ENCODE measurements around the gene TMEM178B.
"Not testable (repeated sequence)": the region's sequence is repeated elsewhere in the genome, so short reads cannot be mapped to it uniquely, and the experiment has no call there.

Gene TMEM178B

DNA sequence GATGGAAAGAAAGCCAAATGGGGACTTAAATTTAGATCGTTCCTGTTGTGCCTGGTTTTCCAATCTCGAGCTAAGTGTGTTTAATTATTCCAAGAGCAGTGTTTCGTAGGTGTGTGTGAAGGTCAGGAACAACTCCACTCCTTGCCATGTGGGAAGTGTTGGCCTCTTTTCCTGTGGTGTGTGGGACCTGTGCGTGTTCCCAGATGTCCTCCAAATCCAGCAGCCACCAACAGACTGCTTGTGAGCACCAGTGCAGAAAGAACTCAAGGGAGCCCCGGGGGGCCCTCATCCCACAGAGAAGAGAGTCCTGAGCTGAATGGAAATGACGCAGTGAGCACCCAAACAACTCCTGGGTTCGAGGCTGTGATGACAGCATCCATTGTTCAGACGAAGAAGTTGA lies 227.7 kb downstream of the TMEM178B start:
- in situ Hi-C loops (cut with MboI; ENCODE audit: low sequenced_read_pairs): no loop called here

DNA sequence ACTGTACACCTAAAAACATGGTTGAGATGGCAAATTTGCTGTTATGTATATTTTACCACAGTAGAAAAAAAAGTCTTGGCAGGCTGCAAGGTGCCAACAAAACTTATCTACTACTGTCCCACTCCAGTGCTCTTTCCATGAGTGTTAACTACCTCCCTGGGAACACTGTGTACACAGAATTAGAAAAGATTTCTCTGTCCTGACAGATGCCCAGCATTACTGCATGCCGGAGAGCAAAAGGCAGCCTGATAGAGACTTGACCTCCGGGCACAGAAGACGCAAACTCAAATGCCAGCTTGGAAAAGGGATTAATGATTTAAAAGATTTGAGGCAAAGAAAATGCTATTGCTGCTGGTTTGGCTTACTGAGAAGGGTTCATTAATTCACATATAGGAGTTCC lies 228.8 kb downstream of the TMEM178B start:
- in situ Hi-C loops (cut with MboI; ENCODE audit: low sequenced_read_pairs): no loop called here

DNA sequence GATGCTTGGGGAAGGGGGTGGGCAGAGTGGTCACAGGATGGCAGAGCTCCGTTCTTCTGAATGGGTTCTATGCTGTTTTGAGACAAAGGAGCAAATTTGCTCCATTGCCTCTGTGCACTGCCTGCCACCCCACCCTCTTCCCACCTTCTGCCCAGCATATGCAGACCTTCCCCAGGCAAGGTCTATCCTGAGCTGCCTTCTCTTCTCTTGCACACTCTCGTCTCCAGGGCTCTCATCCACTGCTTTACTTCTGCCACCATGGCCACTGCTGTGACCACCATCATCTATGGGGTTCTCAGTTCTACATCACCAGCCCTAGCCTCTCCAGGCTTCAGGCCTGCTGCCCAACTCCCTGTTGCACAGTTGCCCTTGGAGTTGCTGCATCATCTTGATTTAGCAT lies 230.4 kb downstream of the TMEM178B start:
- in situ Hi-C loops (cut with MboI; ENCODE audit: low sequenced_read_pairs): no loop called here

DNA sequence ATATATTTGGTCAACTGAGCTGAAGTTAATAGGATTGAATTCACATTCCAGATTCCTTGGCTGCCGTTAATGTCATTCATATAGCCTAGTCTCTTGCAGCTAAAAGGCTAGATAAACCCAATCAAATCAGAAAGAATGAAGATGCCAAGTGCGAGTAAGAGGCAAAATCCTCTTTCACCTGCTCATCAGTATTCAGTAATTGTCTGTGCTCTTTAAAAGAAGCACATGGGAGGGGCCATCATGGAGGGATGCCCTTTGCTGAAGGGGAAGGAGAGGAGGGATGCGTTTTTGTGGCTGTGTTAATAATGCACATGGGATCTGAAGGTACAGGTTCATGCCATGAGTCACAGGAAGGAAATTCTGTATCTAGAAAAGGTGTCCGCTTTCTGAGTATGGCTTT lies 232.2 kb downstream of the TMEM178B start:
- in situ Hi-C loops (cut with MboI; ENCODE audit: low sequenced_read_pairs): no loop called here

DNA sequence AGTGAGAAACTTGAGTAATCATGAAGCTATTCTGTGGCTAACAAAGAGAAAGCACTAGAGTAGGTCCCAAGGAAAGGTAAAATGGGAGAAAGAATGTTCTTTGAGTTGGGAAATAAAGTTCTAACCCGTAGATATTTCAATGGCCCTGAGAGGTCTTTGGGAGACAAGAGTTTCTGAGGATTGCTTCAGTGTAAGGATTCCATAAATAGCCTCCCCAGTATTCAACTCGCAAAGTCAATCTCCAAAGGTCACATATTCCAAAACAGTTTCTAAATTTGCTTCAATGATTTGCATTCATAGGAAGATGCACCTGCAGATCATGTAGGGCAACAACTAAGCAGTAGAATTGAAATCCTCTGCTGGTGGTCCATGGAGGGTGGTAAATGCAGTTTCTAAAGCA lies 238.5 kb downstream of the TMEM178B start:
- in situ Hi-C loops (cut with MboI; ENCODE audit: low sequenced_read_pairs): no loop called here

DNA sequence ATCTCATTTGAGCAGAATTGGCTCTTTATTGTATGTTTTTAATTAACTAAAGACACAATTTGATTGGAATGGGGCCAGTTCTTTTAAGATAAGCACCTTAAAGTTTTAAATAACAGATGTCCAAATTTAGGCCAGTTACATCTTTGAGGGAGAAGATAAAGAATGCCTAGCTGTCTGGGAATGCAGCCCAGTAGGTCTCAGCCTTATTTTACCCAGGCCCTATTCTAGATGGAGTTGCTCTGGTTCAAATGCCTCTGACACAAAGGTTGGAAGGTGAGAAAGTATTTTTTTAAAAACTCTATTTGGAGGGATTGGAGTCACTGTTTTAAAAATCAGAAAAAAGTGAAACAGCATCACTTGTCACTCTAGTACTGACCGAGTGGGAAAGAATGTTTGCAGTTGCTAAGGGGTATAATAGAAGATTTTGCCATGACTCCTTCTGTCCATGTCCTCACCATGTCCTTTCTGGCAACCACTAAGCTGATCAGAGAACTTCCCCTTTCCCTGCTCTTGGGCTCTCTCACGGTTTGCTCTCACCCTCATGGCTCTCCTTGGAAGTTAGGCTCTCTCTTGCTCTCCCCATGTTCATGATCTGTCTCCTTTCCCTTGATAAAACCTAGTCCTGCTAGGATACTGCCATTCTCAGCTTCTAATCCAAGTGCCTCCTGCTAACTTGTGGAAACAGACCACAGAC lies 239.1 kb downstream of the TMEM178B start:
- in situ Hi-C loops (cut with MboI; ENCODE audit: low sequenced_read_pairs): no loop called here

DNA sequence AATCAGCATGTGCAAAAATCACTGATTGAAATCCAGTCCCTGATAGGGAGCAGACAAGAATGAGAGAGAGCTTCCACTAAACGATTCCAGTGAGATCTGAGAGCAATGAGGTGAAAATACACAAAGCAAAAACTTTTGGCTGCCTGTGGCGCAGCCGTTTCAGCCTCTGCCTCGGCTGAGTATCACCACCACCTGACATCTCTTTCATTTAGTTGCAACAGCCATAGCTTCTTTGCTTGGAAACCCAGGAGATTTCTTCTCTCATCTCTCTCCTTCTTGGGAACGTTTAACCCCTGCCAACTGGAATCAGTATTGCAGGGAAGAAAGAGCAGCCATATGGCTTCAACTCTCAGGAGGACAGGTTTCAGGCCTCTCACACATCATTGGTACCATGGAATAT lies 240.0 kb downstream of the TMEM178B start:
- in situ Hi-C loops (cut with MboI; ENCODE audit: low sequenced_read_pairs): no loop called here

DNA sequence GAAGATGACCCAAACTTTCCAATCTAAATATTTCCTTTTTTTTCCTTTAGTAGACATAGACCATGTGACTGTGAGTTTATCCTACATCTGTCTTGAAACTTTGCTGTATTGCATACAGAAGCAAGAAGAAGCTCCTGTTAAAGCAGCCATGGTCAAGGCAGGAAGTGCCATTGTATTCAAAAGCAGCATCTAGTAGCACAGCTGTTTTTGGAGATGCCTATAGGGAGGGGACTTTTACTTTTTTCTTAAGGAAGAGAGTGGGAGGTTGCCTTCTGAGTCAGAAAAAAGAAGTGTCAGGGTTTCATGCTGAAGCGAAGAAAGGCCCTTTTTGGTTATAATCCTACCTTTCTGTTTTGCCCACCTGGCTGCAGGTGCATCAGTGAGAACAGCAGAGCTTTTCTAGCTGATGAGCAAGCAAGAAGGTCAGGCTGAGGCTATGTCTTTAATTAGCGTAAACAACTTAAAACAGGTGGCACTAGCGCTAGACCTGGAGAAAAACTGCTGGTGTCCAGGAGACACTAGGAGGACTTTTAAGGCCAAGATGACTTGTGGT lies 243.2 kb downstream of the TMEM178B start:
- in situ Hi-C loops (cut with MboI; ENCODE audit: low sequenced_read_pairs): no loop called here

DNA sequence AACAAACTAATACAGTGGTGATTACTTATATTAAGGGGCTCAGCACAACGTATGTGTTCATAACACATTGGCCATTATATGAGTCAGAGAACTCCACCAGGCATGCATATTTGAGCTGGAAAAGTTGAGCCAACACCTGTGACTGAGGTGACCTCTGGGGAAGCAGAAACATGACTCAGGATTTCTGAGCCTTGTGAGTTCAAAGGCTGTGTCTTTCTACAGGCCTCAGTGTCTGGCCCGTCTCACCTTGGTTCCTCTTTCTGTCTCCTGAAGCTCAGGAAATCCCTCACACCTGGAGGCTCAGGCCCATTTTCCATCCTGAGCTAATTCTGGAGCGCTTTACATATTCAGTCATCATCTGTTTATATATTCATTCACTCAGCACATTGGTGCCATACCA lies 246.4 kb downstream of the TMEM178B start:
- in situ Hi-C loops (cut with MboI; ENCODE audit: low sequenced_read_pairs): no loop called here

DNA sequence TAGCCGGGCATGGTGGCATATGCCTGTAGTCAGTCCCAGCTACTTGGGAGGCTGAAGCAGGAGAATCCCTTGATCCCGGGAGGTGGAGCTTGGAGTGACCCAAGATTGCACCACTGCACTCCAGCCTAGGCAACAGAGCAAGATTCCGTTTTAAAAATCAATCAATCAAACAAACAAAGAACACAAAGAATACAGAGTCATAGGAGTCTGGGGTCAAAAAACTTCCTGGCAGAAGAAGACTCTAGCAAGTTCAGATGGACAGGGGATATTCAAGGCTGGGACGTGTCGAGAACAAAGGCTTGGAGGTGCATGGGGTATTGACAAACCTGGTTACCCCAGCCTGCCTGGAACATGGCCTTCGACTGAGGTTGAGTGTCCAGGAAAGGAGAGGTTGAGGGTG lies 248.5 kb downstream of the TMEM178B start:
- in situ Hi-C loops (cut with MboI; ENCODE audit: low sequenced_read_pairs): no loop called here

DNA sequence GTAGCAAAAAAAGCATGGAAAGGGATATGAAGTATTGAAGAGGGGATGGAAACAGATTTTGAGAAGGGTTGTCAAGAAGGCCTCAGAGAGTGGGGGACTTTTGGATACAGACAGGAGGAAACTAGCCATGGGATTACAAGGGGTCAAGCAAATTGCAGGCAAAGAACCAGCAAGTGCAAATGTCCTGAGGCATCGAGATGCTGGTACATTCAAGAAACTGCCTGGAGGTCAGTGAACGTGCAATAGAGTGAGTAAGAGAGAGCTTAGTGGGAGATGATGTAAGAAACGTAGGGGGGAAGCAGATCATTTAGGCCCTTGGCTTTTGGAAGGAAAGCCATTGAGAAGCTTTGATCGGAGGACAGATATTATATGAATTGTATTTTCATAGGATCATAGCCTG lies 250.0 kb downstream of the TMEM178B start:
- in situ Hi-C loops (cut with MboI; ENCODE audit: low sequenced_read_pairs): no loop called here

DNA sequence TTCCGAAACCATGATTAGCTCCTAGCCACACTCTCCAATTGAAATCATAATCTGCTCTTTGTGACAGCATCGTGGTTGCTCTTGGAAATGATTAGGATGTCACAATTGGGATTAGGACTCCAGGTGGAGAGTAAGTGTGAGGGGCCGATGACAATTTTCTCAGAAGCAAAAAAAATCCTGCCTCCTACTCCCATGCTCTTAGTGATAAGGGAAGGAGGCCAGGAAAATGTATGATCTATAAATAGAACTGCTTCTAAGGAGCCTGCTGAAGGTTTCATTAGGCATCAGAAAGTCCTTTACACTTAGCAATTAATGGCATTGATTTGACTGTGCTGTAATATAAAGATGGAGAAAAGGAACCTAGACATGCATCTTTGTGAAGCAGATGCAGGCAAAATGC lies 251.0 kb downstream of the TMEM178B start:
- in situ Hi-C loops (cut with MboI; ENCODE audit: low sequenced_read_pairs): no loop called here

DNA sequence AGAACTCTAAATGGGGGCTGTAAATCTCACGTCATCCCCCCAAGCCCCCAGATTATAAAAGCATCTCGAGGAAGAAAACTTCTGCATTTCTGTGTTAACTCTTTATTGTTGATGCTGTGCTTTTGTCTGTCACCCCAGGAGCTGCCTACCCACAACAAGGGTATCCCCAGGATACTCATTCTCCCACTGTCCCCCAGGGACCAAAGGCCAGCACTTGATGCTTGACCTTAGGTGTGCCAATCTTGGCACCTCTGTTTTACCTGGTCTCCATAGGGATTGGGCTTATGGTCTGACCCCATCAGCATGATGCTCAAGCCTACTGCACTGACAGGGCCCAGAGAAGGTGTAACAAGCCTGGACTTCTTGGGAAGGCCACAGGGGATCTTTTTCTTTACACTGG lies 251.4 kb downstream of the TMEM178B start:
- in situ Hi-C loops (cut with MboI; ENCODE audit: low sequenced_read_pairs): no loop called here

DNA sequence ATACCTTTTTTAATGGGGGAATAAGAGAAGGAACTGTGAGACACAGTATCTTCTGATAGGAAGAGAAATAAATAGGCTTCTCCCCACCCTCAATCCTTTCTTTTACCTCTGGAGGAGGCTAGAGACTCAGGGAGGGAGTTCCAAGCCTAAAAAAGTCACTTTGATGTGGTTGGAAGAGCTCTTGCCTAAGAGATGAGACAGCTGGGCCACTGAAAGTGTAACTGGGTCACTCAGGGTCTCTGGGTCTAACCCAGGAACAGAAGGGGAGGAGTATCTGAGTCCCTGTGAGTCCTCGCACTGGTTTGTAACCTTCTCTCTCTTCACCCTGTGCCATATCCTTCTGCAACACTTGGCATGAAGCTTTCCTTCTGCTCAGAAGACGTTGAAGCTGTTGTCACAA lies 254.4 kb downstream of the TMEM178B start:
- in situ Hi-C loops (cut with MboI; ENCODE audit: low sequenced_read_pairs): no loop called here

DNA sequence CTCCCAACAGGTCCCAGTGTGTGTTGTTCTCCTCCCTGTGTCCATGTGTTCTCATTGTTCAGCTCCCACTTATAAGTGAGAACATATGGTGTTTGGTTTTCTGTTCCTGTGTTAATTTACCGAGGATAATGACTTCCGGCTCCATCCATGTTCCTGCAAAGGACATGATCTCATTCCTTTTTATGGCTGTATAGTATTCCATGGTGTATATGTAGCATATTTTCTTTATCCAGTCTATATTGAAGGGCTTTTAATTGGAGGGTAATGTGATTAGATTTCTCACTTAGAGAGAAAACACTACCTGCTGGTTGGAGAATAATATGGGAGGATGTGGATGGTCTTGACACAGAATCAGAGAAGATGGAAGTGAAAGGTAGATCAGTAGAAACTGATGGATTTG lies 256.4 kb downstream of the TMEM178B start:
- in situ Hi-C loops (cut with MboI; ENCODE audit: low sequenced_read_pairs): not testable (repeated sequence)

DNA sequence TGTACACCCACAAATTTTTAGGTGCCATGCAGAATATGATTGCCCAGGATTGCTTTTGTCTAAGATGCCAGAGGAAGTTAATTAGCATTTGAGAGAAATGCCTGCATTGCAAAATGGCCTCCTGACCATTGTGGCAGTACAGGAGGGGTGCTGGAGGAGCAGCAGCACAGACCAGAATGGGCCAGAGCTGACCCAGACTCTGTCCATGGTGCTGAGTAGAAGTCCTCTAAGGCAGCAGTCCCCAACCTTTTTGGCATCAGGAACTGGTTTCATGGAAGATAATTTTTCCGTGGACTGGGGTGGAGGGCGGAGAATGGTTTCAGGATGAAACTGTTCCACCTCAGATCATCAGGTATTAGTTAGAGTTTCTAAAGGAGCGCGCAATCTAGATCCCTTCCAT lies 259.6 kb downstream of the TMEM178B start:
- in situ Hi-C loops (cut with MboI; ENCODE audit: low sequenced_read_pairs): no loop called here

DNA sequence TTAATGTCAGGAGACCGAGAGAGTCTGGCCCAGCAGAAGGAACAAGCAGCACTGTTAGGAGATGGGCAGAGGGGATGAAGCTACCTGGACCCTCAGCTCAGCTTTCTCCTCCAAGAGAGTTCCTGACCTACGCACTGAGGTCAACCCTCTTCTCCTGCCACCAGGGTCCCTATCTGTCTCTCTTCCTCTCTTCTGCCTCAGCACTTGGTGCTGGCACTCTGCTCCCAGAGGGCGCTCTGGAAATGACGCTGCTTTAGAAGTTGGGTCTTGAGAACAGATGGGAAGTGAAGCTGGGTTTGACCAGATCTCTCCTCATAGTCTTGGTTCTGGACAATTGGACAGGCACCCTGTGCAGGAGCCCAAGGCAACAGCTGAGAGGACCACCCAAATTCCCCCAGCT lies 261.3 kb downstream of the TMEM178B start:
- in situ Hi-C loops (cut with MboI; ENCODE audit: low sequenced_read_pairs): no loop called here

DNA sequence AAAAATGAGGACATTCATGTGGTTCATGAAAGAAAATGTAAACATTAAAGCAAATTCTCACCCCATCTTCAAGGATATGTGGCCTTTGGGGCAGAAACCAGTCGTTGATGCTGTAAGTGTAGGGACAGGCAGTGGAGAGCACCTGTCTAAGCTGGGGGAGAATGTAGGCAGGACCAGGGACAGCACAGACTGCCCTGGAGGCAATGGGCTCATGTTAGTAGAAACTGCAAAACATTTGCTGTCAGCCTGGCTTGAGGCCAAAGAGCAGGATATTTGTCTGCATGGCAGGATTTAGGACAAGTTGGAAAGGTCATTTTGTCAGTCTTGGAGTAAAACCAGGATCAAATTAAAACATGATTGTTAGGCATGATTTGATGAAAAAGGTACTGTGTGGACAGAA lies 265.7 kb downstream of the TMEM178B start:
- in situ Hi-C loops (cut with MboI; ENCODE audit: low sequenced_read_pairs): no loop called here

DNA sequence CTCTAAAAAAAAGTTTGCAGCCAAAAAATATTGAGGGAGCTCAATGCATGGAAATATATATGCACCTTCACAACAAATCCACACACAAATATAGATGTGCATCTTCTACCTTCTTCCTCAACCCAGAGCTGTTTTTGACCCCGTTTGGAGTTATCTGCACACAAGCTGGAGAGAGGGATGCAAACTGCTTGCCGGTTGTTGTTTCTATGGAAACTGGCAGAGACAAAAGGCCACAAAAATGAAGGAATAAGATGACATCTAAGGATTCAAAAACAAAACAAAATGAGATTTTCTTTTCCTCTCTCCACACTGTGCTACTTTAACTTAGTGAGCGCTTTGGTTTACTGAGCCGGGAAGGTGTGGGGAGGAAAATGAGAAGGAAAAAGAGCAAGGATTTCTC lies 267.1 kb downstream of the TMEM178B start:
- in situ Hi-C loops (cut with MboI; ENCODE audit: low sequenced_read_pairs): no loop called here

DNA sequence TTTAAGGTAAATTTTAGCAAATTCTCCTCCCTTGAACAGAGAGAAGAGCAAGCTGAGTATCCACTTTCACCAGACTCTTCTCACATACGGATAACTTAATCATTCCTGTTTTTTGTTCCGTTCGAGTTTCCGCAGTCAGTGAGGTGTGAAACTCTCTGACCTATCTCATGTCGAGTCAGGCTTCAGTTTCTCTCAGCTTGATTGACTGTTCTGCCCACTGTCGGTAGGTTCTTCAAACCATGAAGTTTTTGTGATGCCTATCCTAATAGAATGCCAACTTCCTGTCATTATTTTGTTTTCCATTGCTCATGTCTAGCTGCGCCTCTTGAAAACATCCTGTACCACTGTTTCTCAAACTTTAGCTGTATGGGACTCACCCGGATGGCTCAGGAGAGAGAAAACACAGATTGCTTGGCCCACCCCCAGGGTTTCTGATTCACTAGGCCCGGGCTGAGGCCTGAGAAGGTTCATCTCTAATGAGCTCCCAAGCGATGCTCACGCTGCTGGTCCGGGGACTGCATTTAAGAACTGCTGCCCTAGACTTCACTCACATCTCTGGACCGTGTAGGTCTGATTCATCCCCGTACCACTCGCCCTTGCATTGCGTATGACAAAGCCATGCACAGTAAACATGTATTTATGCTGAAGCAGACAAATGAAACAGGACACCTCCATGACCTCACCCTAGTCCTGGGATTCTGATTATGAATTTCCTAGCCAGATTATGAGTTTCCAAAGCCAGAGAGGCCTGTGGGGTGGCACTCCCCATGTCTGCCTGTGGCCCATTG lies 269.0 kb downstream of the TMEM178B start:
- in situ Hi-C loops (cut with MboI; ENCODE audit: low sequenced_read_pairs): no loop called here

DNA sequence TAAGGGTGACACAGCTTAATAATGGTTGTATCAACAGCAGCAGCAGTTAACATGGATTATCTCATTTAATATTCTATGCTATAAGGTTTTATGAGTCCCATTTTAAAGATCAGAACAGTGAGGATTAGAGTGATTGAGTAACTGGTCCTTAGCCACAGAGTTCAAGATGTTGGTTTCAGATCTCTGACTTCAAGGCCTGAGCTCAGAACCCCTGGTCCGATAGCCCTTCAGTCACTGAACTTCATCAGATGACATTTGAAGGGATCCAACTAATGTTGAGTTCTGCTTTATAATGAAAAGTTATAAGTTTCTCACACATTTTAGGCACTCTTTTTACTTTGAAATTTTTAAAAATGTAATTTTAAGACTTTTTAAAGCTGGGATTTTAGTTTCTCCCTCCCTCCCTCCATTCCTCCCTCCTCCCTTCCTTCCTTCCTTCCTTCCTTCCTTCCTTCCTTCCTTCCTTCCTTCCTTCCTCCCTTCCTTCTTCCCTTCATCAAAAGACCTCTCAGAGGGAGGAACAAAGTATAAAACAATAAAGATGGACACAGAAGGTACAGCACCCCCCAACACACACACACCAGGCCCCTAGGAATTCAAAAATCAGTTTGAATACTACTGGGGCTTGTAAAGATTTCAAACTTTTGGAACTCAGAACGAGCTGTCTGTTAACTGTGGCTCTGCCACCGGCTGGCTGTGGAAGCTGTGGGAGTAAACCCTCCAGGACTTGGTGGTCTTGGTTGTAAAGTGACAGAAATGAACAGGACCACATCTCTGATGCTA lies 270.5 kb downstream of the TMEM178B start:
- in situ Hi-C loops (cut with MboI; ENCODE audit: low sequenced_read_pairs): no loop called here

DNA sequence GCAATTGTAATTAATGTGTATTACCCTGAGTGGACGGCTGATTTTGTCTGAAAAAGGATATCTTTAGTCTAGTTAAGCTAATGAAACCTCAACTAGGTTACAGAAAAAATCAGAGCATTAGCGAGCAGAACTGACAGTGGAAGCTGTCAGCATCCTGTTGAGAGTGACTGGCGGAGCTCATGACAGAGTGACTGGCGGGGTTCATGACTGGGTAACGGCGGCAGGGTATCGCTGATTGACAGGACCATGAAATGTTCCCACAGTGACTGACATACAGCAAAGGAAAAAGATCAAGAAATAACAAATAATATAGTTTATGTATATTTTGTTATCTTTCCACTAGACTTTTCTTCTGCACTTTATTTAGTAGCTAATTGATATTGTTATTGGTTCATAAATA lies 274.9 kb downstream of the TMEM178B start:
- in situ Hi-C loops (cut with MboI; ENCODE audit: low sequenced_read_pairs): no loop called here
